Karpas-422 (cell line): ENCODE results near the gene CPA5. TPM values are rescaled to one million over a fixed set of nuclear protein-coding genes. Genes with fewer than 3 reads are reported as not detected.

Experiments used
- DNase-seq: peaks from one replicate; pipeline ENCODE4 v3.0.0-alpha.2; 2015
- H2AFZ ChIP-seq: fragments of 200-600 bp; sonication (generic); 2 replicates; pipeline ENCODE4 v1.6.1; 2014; ENCODE audit warnings: antibody characterized with exemption, low read length, mixed read lengths
- H3K27ac ChIP-seq: fragments of 200-600 bp; sonication (generic); 2 replicates; pipeline ENCODE4 v1.5.1; 2014; ENCODE audit warnings: mild to moderate bottlenecking, low read length, moderate library complexity
- H3K27me3 ChIP-seq: fragments of 200-600 bp; sonication (generic); 2 replicates; pipeline ENCODE4 v1.6.1; 2014; ENCODE audit warnings: low read length, mixed read lengths
- H3K36me3 ChIP-seq: fragments of 200-600 bp; sonication (generic); 2 replicates; pipeline ENCODE4 v1.6.1; 2014; ENCODE audit warnings: low read length, mixed read lengths; ENCODE audit not compliant: insufficient read depth
- H3K4me1 ChIP-seq: fragments of 200-600 bp; sonication (generic); 2 replicates; pipeline ENCODE4 v1.6.1; 2014; ENCODE audit warnings: mild to moderate bottlenecking, low read length, mixed read lengths
- H3K4me2 ChIP-seq: fragments of 200-600 bp; sonication (generic); 2 replicates; pipeline ENCODE4 v1.6.1; 2014; ENCODE audit warnings: low read length, low read depth, mild to moderate bottlenecking; ENCODE audit not compliant: poor library complexity, severe bottlenecking
- H3K4me3 ChIP-seq: fragments of 200-600 bp; sonication (generic); 2 replicates; pipeline ENCODE4 v1.5.1; 2014; ENCODE audit warnings: mild to moderate bottlenecking, antibody characterized with exemption, low read length, mixed read lengths
- H3K79me2 ChIP-seq: fragments of 200-600 bp; sonication (generic); 2 replicates; pipeline ENCODE4 v1.6.1; 2014; ENCODE audit warnings: mild to moderate bottlenecking, low read length, mixed read lengths
- H3K9ac ChIP-seq: fragments of 200-600 bp; sonication (generic); 2 replicates; pipeline ENCODE4 v1.6.0; 2014; ENCODE audit warnings: low read length
- H3K9me2 ChIP-seq: fragments of 200-600 bp; sonication (generic), shearing (Covaris generic); replicated peaks from 2 replicates; pipeline ENCODE4 v1.6.0; 2014; ENCODE audit warnings: mild to moderate bottlenecking, low read length, moderate library complexity; ENCODE audit not compliant: insufficient read depth
- H3K9me3 ChIP-seq: fragments of 300-700, 200-600 bp; sonication (generic); 2 replicates; pipeline ENCODE4 v1.6.1; 2014; ENCODE audit warnings: low read length, mixed read lengths
- H4K20me1 ChIP-seq: fragments of 200-600 bp; sonication (generic); 2 replicates; pipeline ENCODE4 v1.6.1; 2014; ENCODE audit warnings: mild to moderate bottlenecking, antibody characterized with exemption, low read length, low read depth; ENCODE audit not compliant: insufficient read depth
- total RNA-seq: library from RNA; depleted of rRNA; stranded (reverse); fragments of >200 nt; shearing (Covaris generic); gene quantifications from 2 replicates; pipeline ENCODE4 v1.2.3, GENCODE V29; 2014; ENCODE audit warnings: low replicate concordance; rRNA removed

CPA5 gene, protein sequence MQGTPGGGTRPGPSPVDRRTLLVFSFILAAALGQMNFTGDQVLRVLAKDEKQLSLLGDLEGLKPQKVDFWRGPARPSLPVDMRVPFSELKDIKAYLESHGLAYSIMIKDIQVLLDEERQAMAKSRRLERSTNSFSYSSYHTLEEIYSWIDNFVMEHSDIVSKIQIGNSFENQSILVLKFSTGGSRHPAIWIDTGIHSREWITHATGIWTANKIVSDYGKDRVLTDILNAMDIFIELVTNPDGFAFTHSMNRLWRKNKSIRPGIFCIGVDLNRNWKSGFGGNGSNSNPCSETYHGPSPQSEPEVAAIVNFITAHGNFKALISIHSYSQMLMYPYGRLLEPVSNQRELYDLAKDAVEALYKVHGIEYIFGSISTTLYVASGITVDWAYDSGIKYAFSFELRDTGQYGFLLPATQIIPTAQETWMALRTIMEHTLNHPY
- total RNA-seq = not detected in 2 replicates

DNA sequence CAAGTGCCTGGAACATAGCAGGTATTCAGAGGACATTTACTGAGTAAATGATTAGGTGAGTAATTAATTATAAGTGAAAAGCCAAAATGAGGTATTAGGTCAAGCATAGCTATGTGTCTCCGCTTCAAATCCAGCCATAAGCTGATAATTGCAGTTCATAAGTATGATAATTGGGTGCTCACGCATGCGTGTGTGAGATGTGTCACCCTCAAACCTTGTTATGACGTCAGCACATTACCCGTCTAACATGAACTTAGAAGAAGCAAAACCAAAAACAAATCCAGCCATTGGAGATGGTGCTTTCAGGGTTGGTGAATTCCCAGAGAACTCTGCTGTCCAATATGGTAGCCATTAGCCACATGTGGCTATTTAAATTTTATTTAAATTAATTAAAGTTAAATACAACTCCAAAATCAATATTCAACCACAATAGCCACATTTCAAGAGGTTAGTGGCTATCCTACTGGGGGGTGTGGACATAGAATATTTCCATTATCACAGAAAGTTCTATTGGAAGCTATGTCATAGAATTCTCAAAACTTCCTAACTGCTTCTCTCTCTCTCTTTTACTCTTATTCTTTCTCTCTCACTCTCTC, at the start of gene CPA5:
Gene CPA5, plus strand, starts transcription at position 546 of the 596 bp plus-strand sequence. CDS start 1,670 bp downstream, outside the sequence.
- H3K4me1 ChIP-seq = no peaks in the 10 kb centered on the region
- H3K4me2 ChIP-seq = no peak within 1 kb of the TSS
- no peaks in the 10 kb centered on the region for H3K36me3 ChIP-seq
- DNase-seq = no peak
- no peaks in the 10 kb centered on the region for H4K20me1 ChIP-seq
- no peaks in the 10 kb centered on the region for H3K79me2 ChIP-seq
- no peak within 1 kb of the TSS for H2AFZ ChIP-seq
- no peaks in the 10 kb centered on the region for H3K9me3 ChIP-seq
- H3K27me3 ChIP-seq = no peaks in the 10 kb centered on the region
- H3K9me2 ChIP-seq = no peaks in the 10 kb centered on the region
- no peak within 1 kb of the TSS for H3K27ac ChIP-seq
- H3K9ac ChIP-seq = no peak within 1 kb of the TSS
- H3K4me3 ChIP-seq = no peak within 1 kb of the TSS

DNA sequence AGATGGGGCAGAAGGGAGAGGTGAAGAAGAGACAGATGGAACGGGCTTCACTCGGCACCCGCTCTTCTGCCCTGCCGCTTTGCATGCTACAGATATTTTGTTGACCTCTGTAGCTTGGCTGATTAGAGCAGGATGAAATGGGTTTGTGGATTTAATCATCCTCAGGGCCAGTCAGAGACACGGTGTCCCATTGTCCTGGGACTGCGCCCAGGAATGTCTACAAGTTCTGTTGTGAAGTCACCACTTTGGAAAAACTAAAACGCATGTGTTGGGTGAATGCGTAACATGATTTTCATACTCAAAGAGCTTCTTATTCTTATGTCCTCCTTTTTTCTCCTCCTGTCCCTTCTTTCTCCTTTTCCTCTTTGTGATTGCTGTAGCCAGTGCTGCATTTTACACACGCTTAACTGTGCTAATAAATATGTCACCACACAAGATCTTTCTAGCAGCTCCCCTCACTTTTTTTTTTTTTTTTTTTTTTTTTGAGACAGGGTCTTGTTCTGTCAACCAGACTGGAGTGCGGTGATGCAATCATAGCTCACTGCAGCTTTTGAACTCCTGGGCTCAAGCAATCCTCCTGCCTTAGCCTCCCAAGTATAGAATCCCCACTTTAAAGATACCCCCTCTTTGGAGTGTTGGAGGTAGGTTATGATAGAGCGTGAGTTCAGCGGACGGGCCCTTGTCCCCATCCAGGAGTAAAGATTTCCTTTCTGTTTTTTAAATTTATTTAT, 48.2 kb upstream of the CPA5 start:
- Histone ChIP-seq H3K4me2 (no peak overlapping the region), H3K36me3 (no peaks in the 10 kb centered on the region), H3K9me3 (no peaks in the 10 kb centered on the region), H3K4me1 (no peaks in the 10 kb centered on the region), H2AFZ (no peak overlapping the region), H3K9ac (no peak overlapping the region), H3K4me3 (no peak overlapping the region), H3K27ac (no peak overlapping the region), H3K79me2 (no peaks in the 10 kb centered on the region), H3K9me2 (no peaks in the 10 kb centered on the region), H4K20me1 (no peaks in the 10 kb centered on the region), H3K27me3 (0 out of 2 replicates have a peak, but pooled peaks cover 2% of the 10 kb centered on the region)
- DNase-seq = no peak

DNA sequence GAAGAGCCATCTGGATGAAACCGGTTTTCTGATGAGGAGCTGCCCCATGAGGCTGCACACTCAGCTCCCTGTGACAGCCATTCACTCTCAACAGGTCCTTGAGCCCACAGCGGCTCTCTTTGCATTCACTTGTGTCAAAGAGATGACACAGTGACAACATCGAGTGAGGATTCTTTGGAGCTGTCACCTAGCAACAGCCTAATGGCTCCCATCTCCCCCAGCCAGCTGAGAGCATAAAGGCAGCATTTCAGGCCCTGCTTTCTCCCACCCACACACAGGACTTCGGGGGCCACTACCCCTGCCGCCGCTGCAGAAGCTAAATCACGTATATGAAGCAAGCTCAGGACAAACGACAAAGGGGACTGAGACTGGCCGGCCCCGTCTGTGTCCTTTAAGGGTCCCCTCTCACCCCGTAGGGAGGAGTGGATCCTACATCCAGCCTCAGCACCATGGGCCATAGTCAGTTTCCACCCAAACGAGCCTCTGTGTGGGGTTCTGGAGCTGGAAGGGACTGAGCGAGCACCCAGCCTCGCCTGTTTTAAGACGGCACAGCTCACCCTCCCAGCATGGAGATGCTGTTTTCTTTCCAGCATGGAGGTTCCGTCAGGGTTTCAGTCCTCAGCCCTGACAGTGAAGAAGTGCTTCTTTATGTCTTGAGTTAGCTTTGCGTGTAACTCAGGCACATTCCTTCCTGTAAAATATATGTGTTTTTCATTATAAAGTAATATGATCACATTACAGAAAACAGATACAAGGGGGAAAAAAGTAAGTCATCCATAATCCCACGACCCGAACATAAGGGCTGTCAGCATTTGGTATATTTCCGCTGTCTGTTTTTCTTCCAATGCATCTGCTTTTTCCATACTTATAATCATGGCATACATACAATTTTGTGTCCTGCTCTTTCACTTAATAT, 46.7 kb upstream of the CPA5 start:
- no peak for DNase-seq
- no peak overlapping the region for H2AFZ ChIP-seq

DNA sequence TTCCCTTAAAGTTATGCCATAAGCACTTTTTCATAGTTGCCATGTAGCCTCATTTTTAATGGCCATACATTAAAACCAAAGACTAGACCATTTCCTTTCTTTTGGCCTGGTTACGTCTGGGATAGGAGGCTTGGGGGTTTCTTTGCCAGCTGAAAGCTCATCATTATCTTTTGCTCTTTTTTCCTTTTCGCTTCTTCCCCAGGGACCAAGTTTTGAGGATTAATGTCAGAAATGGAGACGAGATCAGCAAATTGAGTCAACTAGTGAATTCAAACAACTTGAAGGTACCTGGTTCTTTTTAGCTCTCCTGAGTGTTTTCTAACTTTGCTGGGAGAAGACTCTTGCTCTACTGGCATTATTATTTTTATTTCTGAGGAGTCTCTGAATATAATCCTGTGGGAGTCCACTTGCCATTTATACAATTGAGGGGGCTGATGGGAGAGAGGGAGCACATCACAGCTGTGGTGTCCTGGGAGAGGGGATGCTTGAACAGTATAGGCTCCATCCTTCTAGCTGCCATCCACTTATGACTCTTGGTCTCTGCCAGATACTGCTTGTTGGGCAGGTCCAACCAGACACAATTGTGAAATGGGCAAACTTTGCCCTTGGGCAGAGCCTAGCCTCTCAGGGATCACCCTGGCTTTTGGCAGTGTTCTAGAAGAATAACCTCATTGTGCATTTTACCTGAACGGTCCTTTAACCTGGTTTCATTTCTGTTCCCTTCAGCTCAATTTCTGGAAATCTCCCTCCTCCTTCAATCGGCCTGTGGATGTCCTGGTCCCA, 45.9 kb upstream of the CPA5 start:
- no peaks in the 10 kb centered on the region for H3K9me3 ChIP-seq
- H3K9me2 ChIP-seq = no peaks in the 10 kb centered on the region
- no peak overlapping the region for H3K4me3 ChIP-seq
- no peaks in the 10 kb centered on the region for H4K20me1 ChIP-seq
- H3K36me3 ChIP-seq = no peaks in the 10 kb centered on the region
- no peak for DNase-seq
- H3K79me2 ChIP-seq = no peaks in the 10 kb centered on the region
- no peak overlapping the region for H2AFZ ChIP-seq
- H3K27ac ChIP-seq = no peak overlapping the region
- 0 out of 2 replicates have a peak, but pooled peaks cover 2% of the 10 kb centered on the region for H3K27me3 ChIP-seq
- H3K4me1 ChIP-seq = no peaks in the 10 kb centered on the region
- no peak overlapping the region for H3K4me2 ChIP-seq
- no peak overlapping the region for H3K9ac ChIP-seq

More for the DNA sequence above, 46.7 kb upstream of the CPA5 start:
- Histone ChIP-seq H3K36me3 (no peaks in the 10 kb centered on the region), H3K4me2 (no peak overlapping the region), H3K4me1 (no peaks in the 10 kb centered on the region), H3K27me3 (0 out of 2 replicates have a peak, but pooled peaks cover 2% of the 10 kb centered on the region), H3K9me3 (no peaks in the 10 kb centered on the region), H3K27ac (no peak overlapping the region), H3K4me3 (no peak overlapping the region), H3K9me2 (no peaks in the 10 kb centered on the region), H4K20me1 (no peaks in the 10 kb centered on the region), H3K9ac (no peak overlapping the region), H3K79me2 (no peaks in the 10 kb centered on the region)

DNA sequence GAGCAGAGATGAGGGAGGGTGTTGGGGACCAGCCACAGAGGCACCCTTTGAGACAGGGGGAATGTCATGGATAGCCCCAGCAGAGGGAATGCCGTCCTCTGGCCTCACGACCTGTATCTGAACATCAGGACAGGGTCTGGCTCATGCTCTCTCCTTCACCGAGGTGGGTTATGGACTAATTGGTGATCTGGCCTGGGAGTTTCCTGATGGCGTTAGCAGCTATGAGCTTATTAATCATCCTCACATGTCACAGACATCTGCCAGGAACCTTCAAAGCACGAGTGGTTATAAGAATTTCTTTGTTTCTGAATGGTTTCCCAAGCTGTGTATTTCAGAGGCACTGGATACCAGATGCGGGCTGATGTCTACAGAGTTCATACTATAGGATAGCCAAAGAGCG, 44.8 kb upstream of the CPA5 start:
- Histone ChIP-seq H3K4me3 (no peak overlapping the region), H2AFZ (no peak overlapping the region), H3K27ac (no peak overlapping the region), H3K4me1 (no peaks in the 10 kb centered on the region), H3K79me2 (no peaks in the 10 kb centered on the region), H3K36me3 (no peaks in the 10 kb centered on the region), H4K20me1 (no peaks in the 10 kb centered on the region), H3K9me2 (no peaks in the 10 kb centered on the region), H3K27me3 (0 out of 2 replicates have a peak, but pooled peaks cover 2% of the 10 kb centered on the region), H3K9ac (no peak overlapping the region), H3K4me2 (no peak overlapping the region), H3K9me3 (no peaks in the 10 kb centered on the region)
- no peak for DNase-seq

DNA sequence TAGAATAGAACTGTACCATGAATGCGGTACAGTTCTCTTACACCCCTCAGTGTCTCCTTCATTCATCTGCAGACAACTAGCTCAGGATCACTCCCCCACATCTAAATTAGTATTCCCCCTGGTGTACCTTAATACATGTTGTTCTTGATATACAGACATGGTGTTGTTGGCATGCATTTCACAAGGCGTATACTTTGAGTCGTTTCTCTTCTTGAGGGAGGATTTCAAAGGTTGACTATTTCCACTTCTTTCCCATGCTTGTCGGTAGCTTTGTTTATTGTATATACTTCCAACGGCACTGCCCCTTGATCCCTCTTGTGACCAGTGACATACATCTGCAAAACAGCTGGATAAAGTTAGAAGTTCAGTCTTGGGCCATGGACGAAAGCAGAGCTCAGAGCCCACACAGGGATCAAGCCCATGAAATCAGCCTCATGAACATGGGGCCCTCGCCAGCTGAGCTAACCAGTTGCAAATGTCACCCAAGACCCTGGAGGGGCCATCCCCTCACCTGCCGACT, 43.1 kb upstream of the CPA5 start:
- Histone ChIP-seq H4K20me1 (no peaks in the 10 kb centered on the region), H2AFZ (no peak overlapping the region), H3K4me2 (no peak overlapping the region), H3K9me3 (no peaks in the 10 kb centered on the region), H3K36me3 (no peaks in the 10 kb centered on the region), H3K79me2 (no peaks in the 10 kb centered on the region), H3K27ac (no peak overlapping the region), H3K4me3 (no peak overlapping the region), H3K9ac (no peak overlapping the region), H3K4me1 (no peaks in the 10 kb centered on the region), H3K9me2 (no peaks in the 10 kb centered on the region), H3K27me3 (0 out of 2 replicates have a peak, but pooled peaks cover 2% of the 10 kb centered on the region)
- DNase-seq = no peak

DNA sequence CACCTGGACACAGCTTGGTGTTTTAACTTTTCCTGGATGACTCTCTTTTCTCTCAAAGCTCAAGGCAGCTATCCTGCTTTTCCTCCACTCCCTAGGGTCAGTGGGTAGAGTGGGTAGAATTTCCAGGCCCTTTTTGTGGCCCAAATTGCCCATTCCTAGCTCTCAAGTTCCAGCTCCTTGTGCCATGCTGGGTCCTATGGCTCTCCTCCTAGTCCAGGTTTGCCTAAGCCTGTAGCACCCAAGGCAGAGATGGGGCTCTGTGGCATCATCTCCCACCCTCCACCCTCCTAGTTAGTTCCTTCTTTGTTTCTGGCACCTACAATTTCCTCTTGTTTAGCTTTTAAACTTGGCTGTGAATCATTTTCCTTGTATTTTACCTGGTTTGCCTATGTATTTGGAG, 42.0 kb upstream of the CPA5 start:
- no peak overlapping the region for H3K9ac ChIP-seq
- no peak overlapping the region for H2AFZ ChIP-seq
- no peaks in the 10 kb centered on the region for H3K9me2 ChIP-seq
- H3K9me3 ChIP-seq = no peaks in the 10 kb centered on the region
- no peaks in the 10 kb centered on the region for H3K79me2 ChIP-seq
- no peak for DNase-seq
- 0 out of 2 replicates have a peak, but pooled peaks cover 2% of the 10 kb centered on the region for H3K27me3 ChIP-seq
- H3K4me2 ChIP-seq = no peak overlapping the region
- no peaks in the 10 kb centered on the region for H4K20me1 ChIP-seq
- no peak overlapping the region for H3K27ac ChIP-seq
- no peaks in the 10 kb centered on the region for H3K36me3 ChIP-seq
- H3K4me3 ChIP-seq = no peak overlapping the region
- no peaks in the 10 kb centered on the region for H3K4me1 ChIP-seq
